GM19099 (cell line): ENCODE data around the gene PIK3C2G.

ENCODE experiments used
- POLR2A ChIP-seq: IDR thresholded peaks from 3 replicates; pipeline ENCODE4 v1.6.1; 2011; ENCODE audit warnings: low read depth; ENCODE audit not compliant: insufficient read length; ENCODE audit errors: extremely low read depth

Gene PIK3C2G

DNA sequence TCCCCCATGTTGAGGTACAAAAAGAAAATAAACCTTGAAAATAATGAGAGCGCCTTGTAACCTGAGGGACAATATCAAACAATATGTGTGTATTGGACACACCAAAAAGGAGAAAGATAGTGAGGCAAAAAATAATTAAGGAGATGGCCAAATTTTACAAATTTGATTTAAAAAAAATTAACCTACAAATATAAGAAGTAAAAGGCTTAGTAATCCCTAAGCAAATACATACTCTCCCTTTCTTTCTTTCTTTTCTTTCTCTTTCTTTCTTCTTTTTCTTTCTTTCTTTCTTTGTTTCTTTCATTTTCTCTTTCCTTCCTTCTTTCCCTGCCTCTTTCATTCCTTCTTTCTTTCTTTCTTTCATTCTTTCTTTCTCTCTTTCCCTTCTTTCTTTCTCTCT lies 133.4 kb downstream of the PIK3C2G start:
- no peak for TF ChIP-seq POLR2A

DNA sequence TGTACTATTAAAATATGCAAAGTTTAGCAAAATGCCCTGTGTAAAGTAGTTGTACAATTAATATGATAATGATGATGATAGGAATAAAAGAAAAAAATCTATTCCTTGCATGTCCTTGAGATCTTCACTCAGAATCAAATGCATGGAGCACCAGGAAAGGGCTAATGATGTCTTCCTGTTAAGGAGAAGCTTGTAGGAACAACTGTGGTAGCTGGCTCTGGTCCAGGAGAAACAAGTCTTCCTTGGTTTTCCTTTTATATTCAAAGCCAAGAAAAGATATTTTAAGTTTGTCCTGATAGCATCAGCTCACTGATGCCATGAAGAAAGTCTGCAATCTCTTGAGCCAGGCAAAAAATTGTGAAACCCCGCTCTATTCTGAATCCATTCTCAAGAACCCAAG lies 138.9 kb downstream of the PIK3C2G start:
- TF ChIP-seq POLR2A: no peak

DNA sequence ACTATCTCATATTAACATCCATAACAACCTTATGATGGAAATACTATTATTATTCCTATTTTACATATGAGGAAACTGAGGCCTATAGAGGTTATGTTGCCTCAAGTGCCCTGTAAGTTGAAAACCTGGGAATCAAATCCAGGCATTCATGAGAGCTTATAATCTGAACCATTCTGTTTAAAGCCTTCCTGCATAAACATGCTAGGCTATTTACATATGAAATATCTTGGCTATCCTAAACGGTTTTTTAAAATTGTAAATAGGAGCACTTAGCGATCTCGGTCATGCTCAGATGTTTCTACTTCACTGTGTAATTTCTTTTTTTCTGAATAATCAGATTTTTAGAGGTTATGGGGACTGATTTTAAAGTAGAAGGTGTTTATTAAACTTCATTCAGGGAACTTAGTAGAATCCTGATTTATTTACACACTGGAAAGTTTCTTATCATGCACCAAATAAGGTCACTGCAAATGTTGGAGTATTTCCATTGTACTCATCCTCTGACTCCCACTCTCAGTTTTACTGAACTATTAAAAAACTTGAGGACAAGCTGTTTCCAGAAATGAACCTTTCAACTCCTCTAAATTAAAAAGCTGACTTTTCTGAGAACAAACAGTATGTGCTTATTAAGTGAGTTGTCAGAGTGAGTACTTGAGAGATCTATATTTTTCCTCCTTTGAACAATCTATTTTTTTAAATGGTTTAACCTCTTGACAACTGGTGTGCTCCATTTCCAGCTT lies 141.7 kb downstream of the PIK3C2G start:
- TF ChIP-seq POLR2A: no peak

DNA sequence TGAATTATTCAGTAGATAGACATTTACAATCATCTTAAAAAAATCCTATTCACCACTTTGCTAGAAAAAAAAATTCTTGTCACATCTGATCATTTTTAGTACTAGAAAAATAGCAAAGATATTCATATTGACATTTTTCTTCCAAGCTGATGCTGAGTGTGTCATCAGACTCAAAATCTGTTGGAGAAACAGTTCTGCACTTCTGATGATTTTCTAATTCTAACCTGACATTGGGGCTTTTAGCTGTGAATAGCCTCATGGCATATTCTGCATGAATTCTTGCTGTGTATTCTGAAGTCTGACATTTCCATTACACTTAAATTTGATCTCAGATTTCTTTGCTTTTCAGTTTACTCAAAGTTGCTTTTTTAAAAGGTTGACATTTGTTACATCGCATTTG lies 150.1 kb downstream of the PIK3C2G start:
- no peak for TF ChIP-seq POLR2A

DNA sequence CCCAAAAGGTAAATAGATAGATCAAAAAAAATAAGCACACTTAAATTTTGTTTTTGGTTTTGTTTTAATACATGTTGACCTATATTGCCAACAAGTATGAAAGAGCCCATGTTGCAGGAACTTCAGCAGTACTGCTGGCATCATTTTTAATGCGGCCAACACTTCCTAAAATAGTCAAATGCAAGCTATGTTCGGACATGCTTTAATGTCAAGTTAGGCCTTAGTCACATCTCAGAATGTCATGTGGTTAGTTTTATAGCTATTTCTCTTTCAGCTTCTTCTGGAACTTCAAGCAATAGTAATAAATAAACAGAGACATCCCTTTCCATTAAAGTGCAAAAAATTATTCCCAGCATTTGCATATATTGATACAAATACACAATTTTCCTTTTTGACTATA lies 153.4 kb downstream of the PIK3C2G start:
- TF ChIP-seq POLR2A: no peak

DNA sequence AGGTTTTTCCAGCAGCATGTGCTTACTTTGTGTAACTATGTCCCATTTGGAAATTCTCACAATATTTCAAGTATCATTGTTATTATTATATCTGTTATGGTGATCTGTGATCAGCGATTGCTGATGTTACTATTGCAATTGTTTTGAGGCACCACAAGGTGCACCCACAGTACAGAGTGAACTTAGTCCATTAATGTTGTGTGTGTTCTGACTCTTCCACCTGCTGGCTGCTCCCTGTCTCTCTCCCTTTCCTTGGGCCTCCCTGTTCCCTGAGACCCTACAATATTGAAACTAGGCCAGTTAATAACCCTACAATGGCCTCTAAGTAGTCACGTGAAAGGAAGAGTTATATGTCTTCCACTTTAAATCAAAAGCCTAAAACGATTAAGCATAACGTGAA lies 153.9 kb downstream of the PIK3C2G start:
- TF ChIP-seq POLR2A: no peak

DNA sequence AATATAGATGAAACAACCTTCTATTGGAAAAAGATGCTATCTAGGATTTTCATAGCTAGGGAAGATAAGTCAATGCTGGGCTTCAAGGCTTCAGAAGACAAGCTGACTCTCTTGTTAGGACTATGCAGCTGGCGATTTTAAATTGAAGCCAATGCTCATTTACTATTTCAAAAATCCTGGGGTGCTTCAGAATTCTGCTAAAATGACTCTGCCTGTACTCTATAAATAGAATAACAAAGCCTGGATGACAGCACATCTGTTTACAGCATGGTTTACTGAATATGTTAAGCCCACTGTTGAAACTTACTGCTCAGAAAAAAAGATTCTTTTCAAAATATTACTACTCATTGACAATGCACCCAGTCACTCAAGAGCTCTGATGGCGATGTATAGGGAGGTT lies 155.1 kb downstream of the PIK3C2G start:
- TF ChIP-seq POLR2A: no peak

DNA sequence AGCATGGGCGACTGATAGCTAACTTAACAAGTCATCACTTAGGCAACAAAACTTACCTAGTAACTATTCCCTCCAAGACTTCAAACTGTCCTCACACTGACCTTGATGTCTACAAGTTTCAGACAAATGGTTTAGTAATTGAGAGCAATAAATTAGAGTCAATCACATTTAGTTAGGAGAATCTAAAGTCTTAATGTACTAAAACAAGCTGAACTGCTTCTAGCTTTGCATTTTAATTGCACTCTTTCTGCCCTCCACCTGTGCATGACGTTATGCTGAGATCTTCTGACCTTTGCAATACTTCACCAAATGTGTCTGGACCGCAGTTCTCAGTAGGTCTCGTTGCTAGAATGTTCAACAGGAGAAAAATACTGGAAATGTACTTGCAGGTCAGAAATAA lies 158.0 kb downstream of the PIK3C2G start:
- no peak for TF ChIP-seq POLR2A

DNA sequence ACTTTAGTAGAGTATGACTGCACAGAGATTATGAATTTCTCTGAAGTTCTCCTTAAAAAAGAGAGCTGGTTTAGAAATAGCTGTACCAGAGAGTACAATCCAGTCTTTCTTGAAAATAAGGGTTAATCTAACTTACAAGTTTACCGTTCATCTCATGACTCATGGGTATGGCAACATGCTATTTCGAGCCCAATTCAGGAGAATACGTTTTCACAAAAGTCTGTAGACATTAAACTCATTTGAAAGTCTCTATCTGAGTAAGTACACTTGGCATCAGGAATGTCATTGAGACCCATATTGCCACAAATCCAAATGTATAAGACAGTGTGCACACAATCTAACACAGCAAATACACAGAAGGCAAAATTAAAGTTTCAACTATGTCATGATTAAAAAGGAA lies 160.5 kb downstream of the PIK3C2G start:
- TF ChIP-seq POLR2A: no peak

DNA sequence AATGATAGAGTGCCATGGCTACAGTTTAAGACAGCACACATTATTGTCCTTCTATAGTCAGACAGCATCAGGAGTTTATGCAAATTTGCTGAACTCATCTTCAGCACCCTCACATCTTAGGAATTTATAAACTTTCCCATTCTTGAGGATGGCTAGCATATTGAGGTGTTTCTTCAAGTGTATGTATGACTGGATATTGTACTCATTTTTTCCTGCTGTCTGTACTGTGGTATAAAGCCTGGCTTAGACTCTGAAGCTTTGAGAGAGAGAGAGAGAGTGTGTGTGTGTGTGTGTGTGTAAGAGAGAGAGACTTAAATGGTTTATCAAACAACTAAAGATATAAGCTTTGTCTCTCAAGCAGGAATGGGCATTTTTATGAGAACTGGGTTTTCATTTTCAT lies 161.6 kb downstream of the PIK3C2G start:
- no peak for TF ChIP-seq POLR2A

DNA sequence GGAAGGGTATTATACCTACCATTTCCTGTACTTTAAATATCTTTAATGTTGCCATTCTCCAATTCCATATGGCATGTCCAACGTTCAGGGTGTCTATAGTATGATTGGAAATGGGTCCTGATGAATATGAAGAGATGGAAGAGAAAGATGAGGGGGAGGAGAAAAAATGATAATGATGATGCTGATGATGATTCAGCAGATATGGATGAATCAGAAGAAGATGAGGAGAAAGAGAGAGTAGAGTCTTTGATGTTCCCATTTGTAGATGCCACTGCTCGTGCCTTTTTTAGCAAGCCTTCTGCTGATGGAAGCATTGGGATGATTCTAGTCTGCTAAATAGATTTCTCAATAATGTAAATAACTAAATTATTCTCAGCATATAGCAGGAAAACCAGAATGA lies 163.5 kb downstream of the PIK3C2G start:
- TF ChIP-seq POLR2A: no peak

DNA sequence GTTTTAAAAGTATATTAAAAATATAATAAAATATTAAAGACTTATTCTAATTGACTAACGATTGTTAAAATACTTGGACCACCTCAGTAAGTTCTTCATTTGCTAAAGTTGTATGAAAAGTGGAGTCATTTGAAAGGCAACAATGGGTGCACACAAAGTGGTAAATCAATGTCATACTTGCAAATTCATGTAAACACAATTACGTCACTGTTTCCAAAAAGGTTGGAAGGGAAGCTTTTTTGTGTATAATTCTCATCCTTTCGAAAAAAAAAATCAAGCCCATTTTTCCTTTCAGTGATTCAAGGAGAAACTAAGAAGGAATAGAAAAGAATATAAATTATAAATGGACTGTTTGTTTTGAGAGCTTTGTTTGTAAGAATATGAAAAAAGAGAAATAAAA lies 166.2 kb downstream of the PIK3C2G start:
- TF ChIP-seq POLR2A: no peak

DNA sequence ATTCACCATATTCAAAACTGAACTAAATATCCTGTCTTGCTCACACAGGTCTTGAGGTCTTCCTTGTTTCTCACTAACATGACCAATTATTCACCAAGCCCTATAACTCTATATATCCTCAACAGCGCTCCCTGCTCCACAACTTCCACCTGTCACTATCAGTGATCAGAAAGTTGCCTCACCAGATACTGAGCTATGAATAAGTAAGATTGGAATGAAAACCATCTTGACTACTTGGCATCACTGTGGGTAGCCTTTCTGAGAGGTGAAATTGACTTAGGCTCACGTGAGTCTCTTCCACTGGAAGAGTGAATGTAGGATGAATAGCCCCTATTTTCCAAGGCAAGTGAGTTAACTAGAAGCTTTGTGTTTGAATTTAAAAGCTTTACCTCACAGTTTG lies 167.1 kb downstream of the PIK3C2G start:
- TF ChIP-seq POLR2A: no peak

DNA sequence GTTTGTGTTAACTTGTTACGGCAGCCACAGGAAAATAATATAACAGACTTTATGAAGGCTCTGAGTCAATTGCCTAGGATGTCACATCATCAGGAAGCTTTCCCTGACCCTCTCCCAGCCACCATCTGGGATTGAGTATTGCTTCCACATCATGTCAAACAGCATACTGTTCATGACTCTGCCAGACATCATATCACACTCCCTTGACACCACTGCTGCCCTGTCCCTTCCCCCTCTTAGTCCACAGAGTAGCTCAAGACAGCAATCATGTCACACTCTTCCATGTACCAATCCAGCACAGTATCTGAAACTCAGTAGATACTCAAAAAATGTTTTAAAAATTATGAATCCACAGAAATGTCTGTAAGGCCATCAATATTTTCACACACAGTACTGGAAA lies 168.0 kb downstream of the PIK3C2G start:
- no peak for TF ChIP-seq POLR2A

DNA sequence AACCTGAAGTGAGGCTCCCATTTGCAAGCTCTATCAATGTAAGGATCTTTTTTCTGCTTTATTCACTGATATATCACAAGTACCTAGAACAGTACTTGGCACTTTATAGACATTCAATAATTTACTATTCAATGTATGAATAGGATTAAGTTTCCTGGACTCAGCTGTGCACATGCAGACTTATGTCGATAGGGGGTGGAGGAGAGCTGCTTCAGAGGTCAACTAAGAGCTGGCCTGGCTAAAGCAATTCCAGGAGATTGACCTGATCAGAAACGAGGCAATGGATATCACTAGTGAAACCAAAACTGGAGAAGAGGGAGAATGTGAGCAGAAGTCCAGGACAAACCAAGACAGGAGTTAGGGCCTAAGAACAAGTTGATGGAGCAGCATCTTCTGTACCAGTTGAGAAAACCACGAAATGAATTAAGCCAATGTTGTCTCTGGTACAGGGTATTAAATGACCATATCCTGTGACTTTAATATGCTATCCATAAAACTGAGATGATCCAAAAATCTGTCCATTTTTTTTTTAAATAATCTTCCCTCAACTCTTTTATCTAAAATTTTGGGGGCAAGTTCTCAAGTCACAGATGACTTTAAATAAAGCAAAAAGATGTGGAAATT lies 169.2 kb downstream of the PIK3C2G start:
- no peak for TF ChIP-seq POLR2A

DNA sequence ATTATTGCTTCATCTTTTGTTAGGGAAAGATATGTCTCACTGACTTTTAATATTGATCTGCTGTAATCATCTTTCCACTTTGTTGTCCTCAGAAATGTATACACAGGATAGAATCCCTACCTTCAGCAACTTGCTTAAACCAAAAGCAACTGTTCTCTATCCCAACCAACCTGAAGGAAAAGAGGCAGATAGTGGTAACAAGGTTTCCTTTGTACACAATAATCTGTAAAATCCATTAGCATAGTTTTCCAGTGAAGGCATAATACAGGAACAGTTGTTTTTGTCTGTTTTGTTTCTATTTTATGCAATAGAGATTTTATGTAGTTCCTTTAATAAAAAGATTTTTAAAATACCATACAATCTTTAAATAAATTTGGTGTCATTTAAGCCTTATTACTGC lies 170.5 kb downstream of the PIK3C2G start:
- no peak for TF ChIP-seq POLR2A

DNA sequence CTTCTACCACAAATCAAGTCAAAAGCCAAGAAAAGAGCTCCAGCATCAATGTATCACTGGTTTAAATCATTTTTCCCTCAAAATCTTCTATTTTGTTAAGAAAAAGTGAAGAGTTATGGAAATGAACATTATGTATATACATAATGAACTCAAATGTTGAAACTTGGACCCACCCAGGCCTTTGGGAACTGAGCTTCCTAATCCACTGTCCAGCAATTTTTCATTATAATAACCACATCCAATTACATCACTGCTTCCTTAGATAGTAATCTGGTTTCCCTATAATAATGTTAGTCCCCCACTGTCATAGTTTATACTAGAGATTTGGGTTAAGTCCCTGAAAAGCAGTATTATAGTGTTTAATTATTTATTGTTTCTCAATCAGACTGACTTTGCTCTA lies 170.9 kb downstream of the PIK3C2G start:
- no peak for TF ChIP-seq POLR2A
